GM18867 (cell line): ENCODE data around the gene REXO1.

ENCODE experiments used
- ATAC-seq: cut with Tn5 transposase; IDR thresholded peaks from one replicate; pipeline ENCODE4 v1.9.1; 2021; ENCODE audit warnings: mild to moderate bottlenecking, moderate library complexity; ENCODE audit not compliant: unreplicated experiment

Gene REXO1

GRCh38 chr19:1851654-1852580, 3.6 kb upstream of the REXO1 start:
- ATAC-seq, result no peak

- ATAC-seq, result no peak
Measured at GRCh38 chr19:1850809-1851653, 2.7 kb upstream of the REXO1 start.

- ATAC-seq, result no peak
Measured at GRCh38 chr19:1849886-1850398, 1.7 kb upstream of the REXO1 start.

- no peak for ATAC-seq
Measured at GRCh38 chr19:1849132-1849474, 820 bp upstream of the REXO1 start.

GRCh38 chr19:1847684-1848398, 442 bp downstream of the REXO1 start:
- peak; percentile 10 for ATAC-seq

GRCh38 chr19:1847348-1847683, 967 bp downstream of the REXO1 start:
- no peak for ATAC-seq

- no peak for ATAC-seq
Measured at GRCh38 chr19:1846517-1847204, 1.6 kb downstream of the REXO1 start.

GRCh38 chr19:1845642-1846041, 2.6 kb downstream of the REXO1 start:
- no peak for ATAC-seq

- ATAC-seq, result no peak
Measured at GRCh38 chr19:1845125-1845515, 3.2 kb downstream of the REXO1 start.

GRCh38 chr19:1844513-1845124, 3.7 kb downstream of the REXO1 start:
- ATAC-seq, result no peak

- no peak for ATAC-seq
Measured at GRCh38 chr19:1843646-1844394, 4.5 kb downstream of the REXO1 start.

- ATAC-seq, result no peak
Measured at GRCh38 chr19:1843116-1843515, 5.2 kb downstream of the REXO1 start.

- ATAC-seq, result no peak
Measured at GRCh38 chr19:1841209-1841924, 6.9 kb downstream of the REXO1 start.

- ATAC-seq, result no peak
Measured at GRCh38 chr19:1840541-1841115, 7.7 kb downstream of the REXO1 start.

- ATAC-seq, result no peak
Measured at GRCh38 chr19:1839658-1840540, 8.4 kb downstream of the REXO1 start.

- ATAC-seq, result no peak
Measured at GRCh38 chr19:1837625-1838105, 10.6 kb downstream of the REXO1 start.

- ATAC-seq, result no peak
Measured at GRCh38 chr19:1837222-1837565, 11.1 kb downstream of the REXO1 start.
